Colonic mucosa (tissue), 4 donors: Measurements from ENCODE around the gene RAB15. TPM values are rescaled to one million over a fixed set of nuclear protein-coding genes. Genes with fewer than 3 reads are reported as not detected.

Experiments used
- DNase-seq: peaks from one replicate; pipeline ENCODE4 v3.0.0-alpha.2; 2020
- H3K27ac ChIP-seq: fragments of 200-600 bp; one replicate; pipeline ENCODE4 v1.8.0; 2021
- H3K27me3 ChIP-seq: fragments of 200-600 bp; one replicate; pipeline ENCODE4 v1.8.0; 2021
- H3K36me3 ChIP-seq: fragments of 200-600 bp; one replicate; pipeline ENCODE4 v1.8.0; 2021
- H3K4me1 ChIP-seq: fragments of 200-600 bp; one replicate; pipeline ENCODE4 v1.8.0; 2021; ENCODE audit warnings: mild to moderate bottlenecking
- H3K4me3 ChIP-seq: fragments of 200-600 bp; one replicate; pipeline ENCODE4 v1.8.0; 2021
- H3K9ac ChIP-seq, 2 donors: one replicate each; pipeline ENCODE4 v1.7.0; 2013; ENCODE audit warnings: control low read depth in 2 of 2, low read depth in 2 of 2, low read length in 2 of 2
- H3K9me3 ChIP-seq: fragments of 200-600 bp; one replicate; pipeline ENCODE4 v1.8.0; 2021
- intact Hi-C: fragments of 100-400 bp; cut with DNase I; formaldehyde crosslinking; loops from one replicate; pipeline ENCODE4 v1.14.1; 2022
- total RNA-seq, 2 donors: library from RNA; stranded (reverse); fragmentation: NEBNext Ultra II Directional in 1 of 2; extraction: Animal tissue kit (Norgen Biotek cat#: 25700) in 1 of 2; gene quantifications; one replicate each; pipeline ENCODE4 v1.2.1, GENCODE V29; 2021
- TF ChIP-seq, protein P1 (sequence below): fragments of 200-600 bp; IDR thresholded peaks from one replicate; pipeline ENCODE4 v1.8.0; 2022; ENCODE audit warnings: antibody characterized with exemption, mild to moderate bottlenecking
- donor health status: healthy.
- donor health status: DM: no; HTN: no; CAD: no.
- donor health status: DM: no; HTN: no; CAD: no.

Gene RAB15
- total RNA-seq, 2 donors from 2014 or later, result 33.3 to 43.8 TPM

DNA sequence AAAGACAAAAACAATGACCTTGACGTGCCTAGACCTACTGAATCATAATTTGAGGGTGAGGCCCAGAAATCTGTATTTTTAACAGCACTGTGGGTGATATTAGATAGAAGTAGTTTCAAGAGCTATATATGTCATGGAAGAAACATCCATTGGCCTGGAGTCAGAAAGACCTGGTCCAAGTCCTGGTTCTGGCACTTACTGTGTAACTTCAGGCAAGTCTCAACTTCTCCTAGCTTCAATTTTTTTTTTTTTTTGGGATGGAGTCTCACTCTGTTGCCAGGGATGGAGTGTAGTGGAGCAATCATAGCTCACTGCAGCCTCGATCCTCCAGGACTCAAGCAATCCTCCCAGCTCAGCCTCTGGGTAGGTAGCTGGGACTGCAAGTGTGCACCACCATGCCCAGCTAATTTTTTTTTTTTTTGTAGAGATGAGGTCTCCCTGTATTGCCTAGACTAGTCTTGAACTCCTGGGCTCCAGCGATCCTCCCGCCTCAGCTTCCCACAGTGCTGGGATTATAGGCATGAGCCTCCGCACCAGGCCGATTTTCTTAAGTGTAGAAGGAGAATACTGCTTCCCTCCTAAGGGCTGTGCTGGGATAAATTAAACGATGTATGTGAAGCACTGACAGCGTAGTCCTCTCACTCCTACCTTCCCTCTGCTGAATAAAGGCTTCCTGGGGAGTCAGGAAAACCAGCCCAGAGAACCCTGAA is 15.3 kb downstream of the RAB15 start:
- TF ChIP-seq, protein P1, sequence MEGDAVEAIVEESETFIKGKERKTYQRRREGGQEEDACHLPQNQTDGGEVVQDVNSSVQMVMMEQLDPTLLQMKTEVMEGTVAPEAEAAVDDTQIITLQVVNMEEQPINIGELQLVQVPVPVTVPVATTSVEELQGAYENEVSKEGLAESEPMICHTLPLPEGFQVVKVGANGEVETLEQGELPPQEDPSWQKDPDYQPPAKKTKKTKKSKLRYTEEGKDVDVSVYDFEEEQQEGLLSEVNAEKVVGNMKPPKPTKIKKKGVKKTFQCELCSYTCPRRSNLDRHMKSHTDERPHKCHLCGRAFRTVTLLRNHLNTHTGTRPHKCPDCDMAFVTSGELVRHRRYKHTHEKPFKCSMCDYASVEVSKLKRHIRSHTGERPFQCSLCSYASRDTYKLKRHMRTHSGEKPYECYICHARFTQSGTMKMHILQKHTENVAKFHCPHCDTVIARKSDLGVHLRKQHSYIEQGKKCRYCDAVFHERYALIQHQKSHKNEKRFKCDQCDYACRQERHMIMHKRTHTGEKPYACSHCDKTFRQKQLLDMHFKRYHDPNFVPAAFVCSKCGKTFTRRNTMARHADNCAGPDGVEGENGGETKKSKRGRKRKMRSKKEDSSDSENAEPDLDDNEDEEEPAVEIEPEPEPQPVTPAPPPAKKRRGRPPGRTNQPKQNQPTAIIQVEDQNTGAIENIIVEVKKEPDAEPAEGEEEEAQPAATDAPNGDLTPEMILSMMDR, result no peak
- Histone ChIP-seq H3K36me3 (no peaks in the 10 kb centered on the region), H3K27ac (no peak overlapping the region), H3K4me1 (no peaks in the 10 kb centered on the region), H3K9ac (no peak overlapping the region), H3K4me3 (no peak overlapping the region), H3K9me3 (no peaks in the 10 kb centered on the region), H3K27me3 (no peaks in the 10 kb centered on the region)
- no peak for DNase-seq
- intact Hi-C loops, result no loop called here

DNA sequence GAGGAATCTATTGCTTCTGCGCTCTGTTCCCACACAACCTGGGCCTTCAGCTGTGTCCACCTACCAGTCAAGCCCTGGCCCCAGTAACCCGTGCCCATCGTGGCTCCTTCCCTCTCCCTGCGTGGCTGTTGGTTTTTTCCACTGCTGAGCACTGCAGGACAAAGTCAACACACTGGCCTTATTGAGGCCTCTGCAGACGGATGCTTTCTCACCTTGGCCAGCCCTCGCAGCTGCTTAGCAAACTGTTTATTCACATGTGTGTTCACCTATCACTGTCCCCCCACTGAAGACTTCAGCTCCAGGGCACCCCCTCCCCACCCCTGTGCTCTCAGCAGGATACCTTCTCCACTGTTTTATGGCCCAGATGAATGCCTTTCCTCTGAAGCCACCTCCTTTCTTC is 16.8 kb downstream of the RAB15 start:
- Histone ChIP-seq H3K9me3 (no peaks in the 10 kb centered on the region), H3K9ac (no peak overlapping the region), H3K36me3 (no peaks in the 10 kb centered on the region), H3K27ac (no peak overlapping the region), H3K4me1 (no peaks in the 10 kb centered on the region), H3K4me3 (no peak overlapping the region), H3K27me3 (no peaks in the 10 kb centered on the region)
- no peak for DNase-seq
- TF ChIP-seq, protein P1, result no peak
- intact Hi-C loops, result no loop called here

DNA sequence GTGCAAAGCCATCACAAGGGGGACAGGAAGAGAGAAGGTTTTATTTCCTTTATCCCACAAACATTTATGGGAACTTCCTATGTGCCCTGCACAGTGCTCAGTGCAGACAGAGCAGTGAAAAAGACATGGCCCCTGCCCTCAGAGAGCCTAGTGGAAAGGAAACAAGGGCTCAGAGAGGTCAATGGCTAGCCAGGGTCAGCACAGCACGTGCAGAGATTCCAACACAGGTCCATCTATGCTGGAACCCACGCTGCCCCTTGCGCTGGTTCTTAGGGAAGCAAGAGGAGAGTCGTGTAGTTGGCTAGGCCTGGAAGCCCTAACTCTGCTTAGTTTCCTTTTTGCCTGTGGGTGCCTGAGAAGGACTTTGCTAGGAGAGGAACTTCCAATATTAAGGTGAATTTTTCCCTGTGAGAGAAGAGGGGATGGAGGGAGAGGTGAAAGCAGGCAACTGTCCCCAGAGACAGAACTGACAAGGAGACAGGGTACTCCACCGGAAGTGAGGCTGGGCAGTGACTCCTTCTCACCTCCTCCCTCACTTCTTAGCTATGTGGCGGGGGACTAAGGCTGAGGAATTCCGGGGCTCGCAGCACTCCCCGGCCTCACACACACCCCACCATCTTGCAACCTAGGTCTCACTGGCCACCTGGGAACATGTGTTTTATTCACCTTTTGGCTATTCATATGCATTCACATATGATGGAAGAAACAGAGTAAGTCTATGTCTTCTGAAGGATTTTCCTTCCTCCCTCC is 17.5 kb downstream of the RAB15 start:
- no peaks in the 10 kb centered on the region for H3K9me3 ChIP-seq
- H3K4me3 ChIP-seq, result no peak overlapping the region
- TF ChIP-seq, protein P1, result no peak
- no peaks in the 10 kb centered on the region for H3K27me3 ChIP-seq
- intact Hi-C loops, result no loop called here
- H3K9ac ChIP-seq, result no peak overlapping the region
- no peaks in the 10 kb centered on the region for H3K36me3 ChIP-seq
- H3K4me1 ChIP-seq, result no peaks in the 10 kb centered on the region
- no peak overlapping the region for H3K27ac ChIP-seq
- DNase-seq, result no peak

DNA sequence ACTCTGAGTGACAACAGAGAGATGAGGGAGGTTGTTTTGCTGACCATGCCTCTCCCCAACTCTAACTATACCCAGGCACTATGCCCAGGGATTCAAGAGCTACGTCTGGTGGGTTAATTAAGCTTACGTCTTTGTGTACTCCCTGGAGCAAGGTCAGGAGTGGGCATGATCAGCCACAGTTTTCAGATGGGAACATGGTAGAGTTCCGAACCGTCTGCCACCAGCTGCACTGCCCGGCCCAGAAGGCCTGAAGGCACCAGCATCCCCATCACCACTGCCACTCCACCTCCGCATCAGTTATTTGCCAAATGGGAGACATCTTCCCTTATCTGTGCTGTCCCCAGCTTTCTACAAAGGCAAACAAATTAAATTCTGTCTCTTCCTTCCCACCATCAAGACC is 18.5 kb downstream of the RAB15 start:
- no peak for DNase-seq
- Histone ChIP-seq H3K4me1 (no peaks in the 10 kb centered on the region), H3K4me3 (no peak overlapping the region), H3K36me3 (no peaks in the 10 kb centered on the region), H3K9ac (no peak overlapping the region), H3K27ac (no peak overlapping the region), H3K27me3 (no peaks in the 10 kb centered on the region), H3K9me3 (no peaks in the 10 kb centered on the region)
- intact Hi-C loops, result no loop called here
- TF ChIP-seq, protein P1, result no peak

DNA sequence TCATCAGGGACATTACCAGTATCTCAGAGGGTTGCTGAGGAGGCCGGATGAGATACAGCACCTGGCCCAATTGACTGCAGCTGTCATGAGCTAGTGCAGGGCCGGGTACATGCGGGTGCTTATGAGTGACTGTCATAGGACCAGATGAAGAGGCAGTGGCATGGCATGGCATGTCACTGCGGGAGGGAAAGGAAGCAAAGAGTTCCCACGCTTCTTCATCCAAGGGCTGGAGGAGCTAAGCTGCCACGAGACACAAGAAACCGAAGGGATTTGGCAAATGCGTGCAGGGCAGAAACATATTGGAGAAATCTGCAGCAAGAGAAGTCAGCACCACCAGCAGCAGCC is 18.9 kb downstream of the RAB15 start:
- Histone ChIP-seq H3K9ac (no peak overlapping the region), H3K36me3 (no peaks in the 10 kb centered on the region), H3K27me3 (no peaks in the 10 kb centered on the region), H3K27ac (no peak overlapping the region), H3K4me3 (no peak overlapping the region), H3K9me3 (no peaks in the 10 kb centered on the region), H3K4me1 (no peaks in the 10 kb centered on the region)
- TF ChIP-seq, protein P1, result no peak
- intact Hi-C loops, result no loop called here
- DNase-seq, result no peak
